HEK293 (cell line): ENCODE measurements around the gene BTBD9.

ENCODE experiments used
- CTCF ChIP-seq: fragments of 450-650 bp; formaldehyde crosslinking; IDR thresholded peaks from 2 replicates; pipeline ENCODE4 v1.5.1; 2016; ENCODE audit warnings: missing biosample characterization, missing genetic modification characterization
- ZNF624 ChIP-seq: fragments of 450-650 bp; formaldehyde crosslinking; IDR thresholded peaks from 2 replicates; pipeline ENCODE4 v1.5.1; 2017; ENCODE audit warnings: missing biosample characterization, missing genetic modification characterization

- TF ChIP-seq CTCF (tag by site-specific recombination), result no peak
- no peak for TF ChIP-seq ZNF624 (tag by site-specific recombination)
Observed at GRCh38 chr6:38637756-38638155, 2.0 kb downstream of the BTBD9 start.
